Non-pigmented ciliary epithelial cell (primary cell): Measurements from ENCODE around the gene MYO6.

Experiments
- DNase-seq: peaks from one replicate; pipeline ENCODE4 v3.0.0-alpha.2; 2010; ENCODE audit warnings: low read depth

Gene MYO6

DNA sequence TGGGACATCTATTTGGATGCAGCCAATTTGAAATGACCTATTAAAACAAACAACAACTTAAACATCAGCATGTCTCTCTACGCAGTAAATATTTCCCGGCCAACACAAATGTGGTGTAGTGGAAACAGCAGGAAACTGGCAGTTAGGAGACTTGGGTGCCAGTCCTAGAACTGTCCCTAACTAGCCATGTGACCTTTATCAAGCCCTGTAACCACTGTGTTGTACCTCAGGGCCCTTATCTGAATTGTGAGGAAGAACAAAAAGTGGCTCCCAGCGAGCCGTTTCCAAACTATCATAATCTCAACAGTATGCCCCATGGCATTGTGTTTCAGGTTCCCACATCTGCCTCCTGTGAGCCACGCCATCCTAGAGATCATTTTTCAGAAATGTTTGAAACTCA, 198.9 kb downstream of the MYO6 start:
- DNase-seq, result no peak

DNA sequence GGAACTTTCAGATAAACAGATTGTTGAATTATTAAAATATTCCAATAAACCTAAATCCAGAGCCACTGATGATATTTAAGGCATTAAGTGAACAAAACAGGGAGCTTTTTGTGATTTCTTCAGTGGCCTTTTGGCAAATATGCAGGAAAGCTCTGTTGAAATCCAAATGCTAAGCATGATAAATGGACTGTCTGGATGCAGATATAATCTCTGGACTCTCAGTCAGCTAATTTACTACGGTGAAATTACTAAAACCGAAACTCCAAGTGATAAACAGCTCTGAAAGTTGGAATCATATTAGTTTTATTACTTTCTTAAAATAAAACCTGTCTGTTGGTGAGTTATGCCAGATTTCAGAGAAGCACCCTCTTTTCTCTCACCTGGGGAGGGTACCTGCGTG, 203.1 kb downstream of the MYO6 start:
- no peak for DNase-seq

DNA sequence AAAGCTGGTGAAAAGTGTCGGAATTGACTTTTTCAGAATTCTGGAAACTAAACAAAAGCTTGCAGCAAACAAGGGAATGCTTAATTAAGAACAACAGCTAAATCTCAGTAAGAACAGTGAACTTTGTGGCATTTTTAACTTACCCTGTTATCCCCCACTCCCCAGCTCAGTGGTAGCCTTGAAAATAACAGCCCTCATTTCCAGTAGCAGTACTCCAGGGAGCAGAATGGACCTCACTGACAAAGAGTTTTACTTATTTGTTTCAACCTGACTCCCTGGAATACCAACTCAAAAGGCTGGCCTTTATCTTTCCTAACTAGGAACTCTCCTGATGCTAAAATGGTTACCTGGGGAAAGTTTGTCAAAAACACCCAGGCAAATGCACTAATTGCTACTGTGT, 214.5 kb downstream of the MYO6 start:
- no peak for DNase-seq

DNA sequence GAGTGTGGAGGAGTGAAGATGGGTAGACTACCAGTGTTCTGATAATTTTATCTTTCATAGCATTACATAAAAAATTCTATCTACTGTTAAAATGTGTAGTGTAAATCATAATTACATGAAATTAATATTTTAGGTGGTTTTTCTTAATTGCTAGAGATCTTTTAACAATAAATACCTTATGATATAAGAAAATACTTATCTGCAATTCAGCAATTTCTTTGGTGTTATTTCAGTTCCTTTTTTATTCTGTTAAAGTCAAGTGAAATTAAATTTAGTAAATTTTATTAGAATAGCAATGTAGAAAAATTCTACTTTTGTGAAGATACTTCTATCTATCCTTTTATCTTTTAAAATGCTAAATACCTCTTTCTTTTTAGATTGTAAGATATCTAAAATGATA, 219.1 kb downstream of the MYO6 start:
- DNase-seq, result no peak
